CD14-positive monocyte (primary cell): Measurements from ENCODE around the gene SEZ6L2. TPM values are rescaled to one million over a fixed set of nuclear protein-coding genes. Genes with fewer than 3 reads are reported as not detected.

Experiments used
- DNase-seq, 3 donors: peaks; one replicate each; pipeline ENCODE4 v3.0.0-alpha.2; 2011 to 2022
- H2AFZ ChIP-seq: 2 replicates; pipeline ENCODE4 v1.6.0; 2012; ENCODE audit warnings: mild to moderate bottlenecking, low read depth, low read length, inconsistent platforms; ENCODE audit not compliant: insufficient read depth, poor library complexity, severe bottlenecking
- H3K27ac ChIP-seq, 2 donors: 1 replicate in 1 of 2; 2 replicates in 1 of 2; pipeline ENCODE4 v1.5.1; 2012 to 2013; ENCODE audit warnings: low read length in 2 of 2, control low read depth in 1 of 2, inconsistent platforms in 1 of 2, low read depth in 1 of 2, mild to moderate bottlenecking in 1 of 2
- H3K27me3 ChIP-seq, 2 donors: one replicate each; pipeline versions ENCODE4 v1.6.0 to v1.6.1; 2011 to 2013; ENCODE audit warnings: low read length in 2 of 2; ENCODE audit not compliant: control insufficient read depth in 2 of 2, insufficient read depth in 2 of 2
- H3K36me3 ChIP-seq, 2 donors: replicated peaks in 1 of 2; 1 replicate in 1 of 2; 2 replicates in 1 of 2; pipeline versions ENCODE4 v1.5.1 to v1.6.1; 2012 to 2013; ENCODE audit warnings: low read length in 2 of 2, control low read depth in 1 of 2, inconsistent platforms in 1 of 2, mild to moderate bottlenecking in 1 of 2; ENCODE audit not compliant: insufficient read depth in 2 of 2, control insufficient read depth in 1 of 2
- H3K4me1 ChIP-seq, 2 donors: 1 replicate in 1 of 2; 2 replicates in 1 of 2; pipeline versions ENCODE4 v1.5.1 to v1.6.1; 2012 to 2013; ENCODE audit warnings: low read length in 2 of 2, control low read depth in 1 of 2, inconsistent platforms in 1 of 2, mild to moderate bottlenecking in 1 of 2, moderate library complexity in 1 of 2; ENCODE audit not compliant: insufficient read depth in 2 of 2, control insufficient read depth in 1 of 2
- H3K4me2 ChIP-seq: replicated peaks from 2 replicates; pipeline ENCODE3; 2012; ENCODE audit warnings: low read length, moderate library complexity, mild to moderate bottlenecking; ENCODE audit not compliant: poor library complexity, severe bottlenecking; ENCODE audit errors: extremely low read depth
- H3K4me3 ChIP-seq, 3 experiments: fragments of 200-600 bp in 1 of 3; sonication (generic) in 1 of 3; replicated peaks in 1 of 3; 1 replicate in 2 of 3; 2 replicates in 1 of 3; pipeline ENCODE4 v1.5.1; 2011 to 2013; ENCODE audit warnings: low read length in 3 of 3, mild to moderate bottlenecking in 3 of 3, control low read depth in 2 of 3, low read depth in 2 of 3, inconsistent platforms in 1 of 3, moderate library complexity in 1 of 3
- H3K79me2 ChIP-seq: 2 replicates; pipeline ENCODE4 v1.6.0; 2012; ENCODE audit warnings: mild to moderate bottlenecking, control low read depth, inconsistent platforms, low read length, moderate library complexity; ENCODE audit not compliant: insufficient read depth
- H3K9ac ChIP-seq: 2 replicates; pipeline ENCODE4 v1.6.0; 2017; ENCODE audit warnings: low read length, mild to moderate bottlenecking; ENCODE audit not compliant: insufficient read depth, poor library complexity, severe bottlenecking
- H3K9me3 ChIP-seq, 2 donors: replicated peaks in 1 of 2; 1 replicate in 1 of 2; 2 replicates in 1 of 2; pipeline versions ENCODE4 v1.5.1 to v1.6.1; 2012 to 2013; ENCODE audit warnings: low read length in 2 of 2, control low read depth in 1 of 2; ENCODE audit not compliant: control insufficient read depth in 1 of 2, insufficient read depth in 1 of 2
- H4K20me1 ChIP-seq: 2 replicates; pipeline ENCODE4 v1.6.0; 2012; ENCODE audit warnings: mild to moderate bottlenecking, low read length, control low read depth, moderate library complexity; ENCODE audit not compliant: insufficient read depth
- H3K27ac Mint-ChIP-seq, 7 donors: one replicate each; pipeline ENCODE4 v1.8.0; 2020; ENCODE audit warnings: mild to moderate bottlenecking in 7 of 7, mixed read lengths in 7 of 7, moderate library complexity in 6 of 7, inconsistent platforms in 2 of 7
- H3K27me3 Mint-ChIP-seq, 3 donors: one replicate each; pipeline ENCODE4 v1.8.0; 2021 to 2022; ENCODE audit warnings: low read depth in 3 of 3, mild to moderate bottlenecking in 3 of 3, mixed read lengths in 3 of 3, moderate library complexity in 3 of 3, inconsistent platforms in 1 of 3
- H3K36me3 Mint-ChIP-seq, 2 donors: one replicate each; pipeline ENCODE4 v1.8.0; 2020; ENCODE audit warnings: mixed read lengths in 2 of 2, inconsistent platforms in 1 of 2, mild to moderate bottlenecking in 1 of 2
- H3K4me1 Mint-ChIP-seq: one replicate; pipeline ENCODE4 v1.8.0; 2020; ENCODE audit warnings: mild to moderate bottlenecking, mixed read lengths
- H3K4me3 Mint-ChIP-seq, 2 donors: one replicate each; pipeline ENCODE4 v1.8.0; 2020; ENCODE audit warnings: mild to moderate bottlenecking in 2 of 2, mixed read lengths in 2 of 2, moderate library complexity in 1 of 2
- H3K9me3 Mint-ChIP-seq, 7 donors: one replicate each; pipeline ENCODE4 v1.8.0; 2020 to 2022; ENCODE audit warnings: mixed read lengths in 7 of 7, mild to moderate bottlenecking in 6 of 7, moderate library complexity in 6 of 7, inconsistent platforms in 2 of 7
- WGBS: methylation state at CpG from one replicate; pipeline ENCODE4 v1.1.5; 2013; ENCODE audit warnings: missing lambda C conversion rate; ENCODE audit not compliant: insufficient coverage; 5-methylcytosine and 5-hydroxymethylcytosine counted together
- intact Hi-C, 2 donors: fragments of 100-400 bp; cut with micrococcal nuclease; formaldehyde crosslinking; loops; one replicate each; pipeline versions ENCODE4 v1.15.0 to v1.15.1; 2023
- polyA plus RNA-seq, 3 donors: library from polyadenylated mRNA; depleted of rRNA in 1 of 3; unstranded in 2 of 3; stranded (reverse) in 1 of 3; fragments of 300-500 nt in 2 of 3; fragments of >200 nt in 1 of 3; fragmentation: Illumina TruSeq in 2 of 3; gene quantifications; 1 replicate in 2 of 3; 2 replicates in 1 of 3; pipeline ENCODE4 v1.2.3, GENCODE V29; 2012 to 2021
- TF ChIP-seq, protein P1 (sequence below): fragments of 200-600 bp; IDR thresholded peaks from one replicate; pipeline ENCODE4 v1.8.0; 2022; ENCODE audit warnings: antibody characterized with exemption, mild to moderate bottlenecking

The SEZ6L2 gene
- polyA plus RNA-seq, 3 donors, result not detected

DNA sequence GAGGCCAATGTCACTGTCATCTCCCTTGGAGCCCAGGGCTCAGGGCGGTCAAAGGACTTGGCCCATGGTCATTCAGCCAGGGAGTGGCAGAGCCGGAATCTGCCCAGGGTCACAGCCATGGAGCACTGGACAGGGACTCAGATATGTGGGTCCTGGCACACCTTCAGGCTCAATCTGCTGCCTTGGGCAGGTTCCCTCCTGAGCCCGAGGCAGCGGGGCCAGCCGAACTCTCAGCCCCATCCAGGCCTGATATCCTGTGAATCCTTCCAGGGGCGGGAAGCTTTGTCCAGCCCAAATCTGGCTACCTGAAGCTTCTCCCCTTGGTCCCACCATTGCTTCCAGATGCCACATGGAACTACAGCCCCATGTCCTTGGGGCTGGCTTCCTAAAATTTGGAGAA lies 24.1 kb downstream of the SEZ6L2 start:
- Mint-ChIP-seq H3K27me3 (peaks cover 32 to 48% (median 39%) of the 10 kb centered on the region in 3 donors), H3K27ac (peak overlapping the region in 1 of 7 donors; percentile 18)
- H3K27me3 ChIP-seq, result peaks cover 5 to 31% of the 10 kb centered on the region in 2 donors

DNA sequence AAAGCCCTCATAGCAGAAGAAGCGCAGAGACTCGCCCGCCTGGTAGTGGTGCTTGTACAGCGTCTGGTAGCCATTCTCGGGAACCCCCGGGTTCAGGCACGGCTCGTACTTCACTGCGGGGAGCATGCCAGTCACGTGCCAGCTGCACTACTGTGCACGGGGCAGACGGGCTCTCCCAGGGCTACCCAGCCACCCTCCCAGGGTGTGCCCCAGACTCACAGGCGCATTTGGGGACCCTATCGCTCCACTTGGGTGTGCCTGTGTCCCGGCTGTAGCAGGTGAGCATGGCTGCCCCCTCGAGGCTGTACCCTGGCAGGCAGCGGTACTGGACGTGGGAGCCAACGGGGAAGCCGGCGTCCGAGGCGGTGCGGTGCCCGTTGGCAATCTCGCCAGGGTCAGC lies 26.0 kb downstream of the SEZ6L2 start:
- Mint-ChIP-seq H3K4me3 (no peak overlapping the region), H3K27ac (peak overlapping the region in 1 of 7 donors; percentile 30), H3K27me3 (peaks cover 32 to 40% (median 40%) of the 10 kb centered on the region in 3 donors), H3K4me1 (peaks cover 17% of the 10 kb centered on the region), H3K36me3 (peaks cover 0 to 5% of the 10 kb centered on the region in 2 donors), H3K9me3 (peaks cover 5 to 21% (median 10%) of the 10 kb centered on the region in 7 donors)
- no peak overlapping the region for H3K4me3 ChIP-seq
- peaks cover 14 to 19% of the 10 kb centered on the region in 2 donors for H3K4me1 ChIP-seq
- TF ChIP-seq, protein P1, sequence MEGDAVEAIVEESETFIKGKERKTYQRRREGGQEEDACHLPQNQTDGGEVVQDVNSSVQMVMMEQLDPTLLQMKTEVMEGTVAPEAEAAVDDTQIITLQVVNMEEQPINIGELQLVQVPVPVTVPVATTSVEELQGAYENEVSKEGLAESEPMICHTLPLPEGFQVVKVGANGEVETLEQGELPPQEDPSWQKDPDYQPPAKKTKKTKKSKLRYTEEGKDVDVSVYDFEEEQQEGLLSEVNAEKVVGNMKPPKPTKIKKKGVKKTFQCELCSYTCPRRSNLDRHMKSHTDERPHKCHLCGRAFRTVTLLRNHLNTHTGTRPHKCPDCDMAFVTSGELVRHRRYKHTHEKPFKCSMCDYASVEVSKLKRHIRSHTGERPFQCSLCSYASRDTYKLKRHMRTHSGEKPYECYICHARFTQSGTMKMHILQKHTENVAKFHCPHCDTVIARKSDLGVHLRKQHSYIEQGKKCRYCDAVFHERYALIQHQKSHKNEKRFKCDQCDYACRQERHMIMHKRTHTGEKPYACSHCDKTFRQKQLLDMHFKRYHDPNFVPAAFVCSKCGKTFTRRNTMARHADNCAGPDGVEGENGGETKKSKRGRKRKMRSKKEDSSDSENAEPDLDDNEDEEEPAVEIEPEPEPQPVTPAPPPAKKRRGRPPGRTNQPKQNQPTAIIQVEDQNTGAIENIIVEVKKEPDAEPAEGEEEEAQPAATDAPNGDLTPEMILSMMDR, result no peak
- no peaks in the 10 kb centered on the region for H3K79me2 ChIP-seq
- no peak overlapping the region for H3K4me2 ChIP-seq
- peaks cover 5 to 31% of the 10 kb centered on the region in 2 donors for H3K27me3 ChIP-seq
- intact Hi-C loops, result no loop called here
- WGBS, result 94% methylated on average over 26 of the region's 26 CpGs
- no peak overlapping the region for H3K9ac ChIP-seq
- no peak overlapping the region for H2AFZ ChIP-seq
- H4K20me1 ChIP-seq, result no peaks in the 10 kb centered on the region
- H3K36me3 ChIP-seq, result no peaks in the 10 kb centered on the region
- no peak overlapping the region for H3K27ac ChIP-seq
- H3K9me3 ChIP-seq, result peaks cover 8% of the 10 kb centered on the region in 2 donors
- DNase-seq, result no peak

More for the DNA sequence above, 24.1 kb downstream of the SEZ6L2 start:
- Histone ChIP-seq H3K4me3 (no peak overlapping the region), H3K4me2 (no peak overlapping the region), H3K9me3 (peaks cover 8% of the 10 kb centered on the region in 2 donors), H4K20me1 (no peaks in the 10 kb centered on the region), H3K9ac (no peak overlapping the region), H2AFZ (no peak overlapping the region), H3K4me1 (peaks cover 14 to 19% of the 10 kb centered on the region in 2 donors), H3K27ac (no peak overlapping the region), H3K36me3 (no peaks in the 10 kb centered on the region), H3K79me2 (no peaks in the 10 kb centered on the region)
- Mint-ChIP-seq H3K9me3 (peaks cover 5 to 21% (median 12%) of the 10 kb centered on the region in 7 donors), H3K36me3 (peaks cover 0 to 5% of the 10 kb centered on the region in 2 donors), H3K4me3 (no peak overlapping the region), H3K4me1 (peaks cover 17% of the 10 kb centered on the region)
- 100% methylated on average over 4 of the region's 6 CpGs for WGBS
- TF ChIP-seq, protein P1, result no peak
- intact Hi-C loops, result no loop called here
- DNase-seq, result no peak
